HepG2 (cell line): Measurements from ENCODE around the gene CCND2. TPM values are rescaled to one million over a fixed set of nuclear protein-coding genes. Genes with fewer than 3 reads are reported as not detected.

ENCODE experiments used
- ELF3 ChIP-seq: IDR thresholded peaks from 2 replicates; pipeline ENCODE4 v1.6.1; 2016; ENCODE audit warnings: missing genetic modification reagents, missing compliant biosample characterization
- GATAD2A ChIP-seq: IDR thresholded peaks from 2 replicates; pipeline ENCODE4 v1.6.1; 2016
- GFI1 ChIP-seq: sonication (generic); formaldehyde crosslinking; IDR thresholded peaks from 2 replicates; pipeline ENCODE4 v1.5.0; 2020; ENCODE audit warnings: missing genetic modification reagents, mild to moderate bottlenecking, borderline replicate concordance
- HNF1A ChIP-seq, 2 experiments: sonication (generic) in 1 of 2; formaldehyde crosslinking in 1 of 2; IDR thresholded peaks; 2 replicates each; pipeline versions ENCODE4 v1.4.0 to v1.6.1; 2016 to 2020; ENCODE audit warnings: borderline replicate concordance in 1 of 2, low read depth in 1 of 2, mild to moderate bottlenecking in 1 of 2, missing genetic modification reagents in 1 of 2
- HNRNPUL1 ChIP-seq: fragments of 200-400 bp; formaldehyde crosslinking; IDR thresholded peaks from 2 replicates; pipeline ENCODE4 v1.6.1; 2017; ENCODE audit warnings: low read depth, mild to moderate bottlenecking, low read length, moderate library complexity
- HOXD1 ChIP-seq: sonication (generic); formaldehyde crosslinking; IDR thresholded peaks from 2 replicates; pipeline ENCODE4 v1.5.0; 2020; ENCODE audit warnings: missing genetic modification reagents
- KLF9 ChIP-seq: IDR thresholded peaks from 2 replicates; pipeline ENCODE4 v1.6.1; 2016; ENCODE audit warnings: low read depth
- NFRKB ChIP-seq: fragments of 450-650 bp; IDR thresholded peaks from 2 replicates; pipeline ENCODE4 v1.6.1; 2017
- PAX8 ChIP-seq: sonication (generic); formaldehyde crosslinking; IDR thresholded peaks from 2 replicates; pipeline ENCODE4 v1.8.0; 2022; ENCODE audit warnings: mild to moderate bottlenecking, missing genetic modification reagents, borderline replicate concordance
- PITX1 ChIP-seq: sonication (generic); formaldehyde crosslinking; IDR thresholded peaks from 2 replicates; pipeline ENCODE4 v1.5.1; 2020; ENCODE audit warnings: mild to moderate bottlenecking, missing genetic modification reagents
- RFX3 ChIP-seq: IDR thresholded peaks from 2 replicates; pipeline ENCODE4 v1.6.1; 2016; ENCODE audit warnings: missing biosample characterization, missing genetic modification reagents
- RFX5 ChIP-seq: IDR thresholded peaks from 2 replicates; pipeline ENCODE4 v1.6.1; 2011; ENCODE audit warnings: low read depth, low read length, improper control_type of control experiment
- SAFB2 ChIP-seq: sonication (generic); formaldehyde crosslinking; IDR thresholded peaks from 2 replicates; pipeline ENCODE4 v1.5.1; 2020; ENCODE audit warnings: missing genetic modification reagents, low read depth, mild to moderate bottlenecking, borderline replicate concordance
- SIN3B ChIP-seq: fragments of 150-350 bp; IDR thresholded peaks from 2 replicates; pipeline ENCODE4 v1.6.1; 2014; ENCODE audit warnings: low read length
- TFE3 ChIP-seq: IDR thresholded peaks from 2 replicates; pipeline ENCODE4 v1.6.1; 2016
- TMF1 ChIP-seq: sonication (generic); formaldehyde crosslinking; IDR thresholded peaks from 2 replicates; pipeline ENCODE4 v1.8.1; 2022; ENCODE audit warnings: low read depth, missing genetic modification reagents
- WIZ ChIP-seq: sonication (generic); formaldehyde crosslinking; IDR thresholded peaks from 2 replicates; pipeline ENCODE4 v1.5.1; 2020; ENCODE audit warnings: mild to moderate bottlenecking, missing genetic modification reagents
- ZMYM4 ChIP-seq: sonication (generic); formaldehyde crosslinking; IDR thresholded peaks from 2 replicates; pipeline ENCODE4 v1.8.1; 2023; ENCODE audit warnings: mild to moderate bottlenecking, missing genetic modification reagents
- ZNF18 ChIP-seq: sonication (generic); formaldehyde crosslinking; IDR thresholded peaks from 2 replicates; pipeline ENCODE4 v1.8.0; 2022; ENCODE audit warnings: mild to moderate bottlenecking, missing genetic modification reagents; ENCODE audit not compliant: insufficient replicate concordance
- ZNF232 ChIP-seq: sonication (generic); formaldehyde crosslinking; IDR thresholded peaks from 2 replicates; pipeline ENCODE4 v1.4.0; 2020; ENCODE audit warnings: missing genetic modification reagents, borderline replicate concordance
- ZNF343 ChIP-seq: sonication (generic); formaldehyde crosslinking; IDR thresholded peaks from 2 replicates; pipeline ENCODE4 v1.4.0; 2020; ENCODE audit warnings: mild to moderate bottlenecking, missing genetic modification reagents
- ZNF484 ChIP-seq: sonication (generic); formaldehyde crosslinking; IDR thresholded peaks from 2 replicates; pipeline ENCODE4 v1.5.1; 2020; ENCODE audit warnings: mild to moderate bottlenecking, low read depth, missing genetic modification reagents, borderline replicate concordance
- ZNF547 ChIP-seq: sonication (generic); formaldehyde crosslinking; IDR thresholded peaks from 2 replicates; pipeline ENCODE4 v1.5.1; 2020; ENCODE audit warnings: mild to moderate bottlenecking, missing genetic modification reagents
- ZNF777 ChIP-seq: sonication (generic); formaldehyde crosslinking; IDR thresholded peaks from 2 replicates; pipeline ENCODE4 v1.4.0; 2020; ENCODE audit warnings: missing genetic modification reagents
- ZNF790 ChIP-seq: sonication (generic); formaldehyde crosslinking; IDR thresholded peaks from 2 replicates; pipeline ENCODE4 v1.8.0; 2022; ENCODE audit warnings: missing genetic modification reagents, mild to moderate bottlenecking, borderline replicate concordance
- polyA plus RNA-seq, 8 experiments: library from polyadenylated mRNA; depleted of rRNA in 3 of 8; stranded (reverse) in 7 of 8; unstranded in 1 of 8; fragments of >200 nt; fragmentation: Illumina TruSeq in 4 of 8; extraction: Trizol in 4 of 8; gene quantifications; 2 replicates each; pipeline versions ENCODE4 v1.2.1 to v1.2.3, GENCODE V29; 2011 to 2016; ENCODE audit warnings: low read depth in 4 of 8, missing spikeins in 1 of 8, mixed read lengths in 1 of 8; ENCODE audit not compliant: insufficient read depth in 1 of 8
- total RNA-seq, 5 experiments: library from RNA; depleted of rRNA; stranded (reverse); fragments of >200 nt; fragmentation: Illumina TruSeq; extraction: Trizol; gene quantifications; 2 replicates each; pipeline ENCODE4 v1.2.3, GENCODE V29; 2016; ENCODE audit warnings: low read depth in 1 of 5

CCND2 gene
- total and polyA plus RNA-seq, 2 of the 13 experiments (the other 11 are each of a cell fraction or from before 2014, with no cell fraction given), result 0.61 to 1.4 TPM

- no peak for TF ChIP-seq HNF1A (IDR thresholded peaks at IDR 0.05; ENCODE audit: low read depth)
- TF ChIP-seq HNF1A (CRISPR knock-in tag; IDR thresholded peaks at IDR 0.05; ENCODE audit: borderline replicate concordance), result no peak
- no peak for TF ChIP-seq TMF1 (CRISPR knock-in tag)
- no peak for TF ChIP-seq RFX5
- no peak for TF ChIP-seq ZNF18 (CRISPR knock-in tag)
- TF ChIP-seq ZMYM4 (CRISPR knock-in tag), result peak; percentile 50; the same call in 1 of the 2 replicates
- no peak for TF ChIP-seq KLF9 (CRISPR knock-in tag)
- TF ChIP-seq TFE3 (CRISPR knock-in tag), result 0 out of 2 replicates have a peak, but pooled peaks have one; percentile 24
- TF ChIP-seq PITX1, result no peak
- TF ChIP-seq ZNF547 (CRISPR knock-in tag), result no peak
- no peak for TF ChIP-seq ZNF343 (CRISPR knock-in tag)
- TF ChIP-seq HOXD1, result no peak
- no peak for TF ChIP-seq SAFB2 (CRISPR knock-in tag)
- TF ChIP-seq ZNF790 (CRISPR knock-in tag), result no peak
- TF ChIP-seq HNRNPUL1, result no peak
- no peak for TF ChIP-seq PAX8 (CRISPR knock-in tag)
- TF ChIP-seq ELF3 (CRISPR knock-in tag), result 0 out of 2 replicates have a peak, but pooled peaks have one; percentile 35
- no peak for TF ChIP-seq WIZ
- no peak for TF ChIP-seq RFX3 (CRISPR knock-in tag)
- TF ChIP-seq SIN3B, result no peak
- TF ChIP-seq ZNF777, result no peak
- TF ChIP-seq ZNF484, result no peak
- TF ChIP-seq GFI1, result no peak
- TF ChIP-seq NFRKB, result no peak
- TF ChIP-seq GATAD2A (CRISPR knock-in tag), result peak; percentile 54; the same call in 1 of the 2 replicates
- TF ChIP-seq ZNF232, result no peak
Observed at GRCh38 chr12:4276524-4277204, 3.1 kb downstream of the CCND2 start (continued).
